Fibroblast of lung (primary cell): ENCODE results near the gene SLC24A1. TPM values are rescaled to one million over a fixed set of nuclear protein-coding genes. Genes with fewer than 3 reads are reported as not detected.

ENCODE experiments used
- DNase-seq, 2 donors: peaks; one replicate each; pipeline versions ENCODE4 v3.0.0 to v3.0.0-alpha.2; 2010; ENCODE audit warnings: low read depth in 2 of 2
- H2AFZ ChIP-seq: 2 replicates; pipeline ENCODE4 v1.5.1; 2012; ENCODE audit warnings: low read length, control low read depth, inconsistent platforms
- H3K27ac ChIP-seq: 2 replicates; pipeline ENCODE4 v1.5.1; 2011; ENCODE audit warnings: low read length, control low read depth; ENCODE audit not compliant: insufficient read depth
- H3K27me3 ChIP-seq: 2 replicates; pipeline ENCODE4 v1.5.1; 2011; ENCODE audit warnings: mild to moderate bottlenecking, low read length; ENCODE audit not compliant: control insufficient read depth, insufficient read depth
- H3K36me3 ChIP-seq: 2 replicates; pipeline ENCODE4 v1.5.1; 2011; ENCODE audit warnings: low read length; ENCODE audit not compliant: control insufficient read depth, insufficient read depth
- H3K4me1 ChIP-seq: 2 replicates; pipeline ENCODE4 v1.5.1; 2011; ENCODE audit warnings: low read length; ENCODE audit not compliant: control insufficient read depth, insufficient read depth; ENCODE audit errors: extremely low read depth
- H3K4me2 ChIP-seq: 2 replicates; pipeline ENCODE4 v1.5.1; 2011; ENCODE audit warnings: low read length, control low read depth; ENCODE audit not compliant: insufficient read depth; ENCODE audit errors: extremely low read depth
- H3K4me3 ChIP-seq, 4 experiments: fragments of 200-600 bp in 1 of 4; sonication (generic) in 1 of 4; replicated peaks in 1 of 4; 2 replicates each; pipeline ENCODE4 v1.5.1; 2011 to 2016; ENCODE audit warnings: low read length in 4 of 4, low read depth in 3 of 4, mild to moderate bottlenecking in 3 of 4, control low read depth in 2 of 4, inconsistent platforms in 1 of 4, mixed read lengths in 1 of 4; ENCODE audit not compliant: insufficient read depth in 1 of 4; ENCODE audit errors: control extremely low read depth in 1 of 4
- H3K79me2 ChIP-seq: 2 replicates; pipeline ENCODE4 v1.5.1; 2012; ENCODE audit warnings: mild to moderate bottlenecking, low read length, inconsistent platforms; ENCODE audit not compliant: control insufficient read depth, insufficient read depth
- H3K9ac ChIP-seq: 2 replicates; pipeline ENCODE4 v1.5.1; 2011; ENCODE audit warnings: mild to moderate bottlenecking, low read length, control low read depth; ENCODE audit not compliant: insufficient read depth
- H3K9me3 ChIP-seq: 2 replicates; pipeline ENCODE4 v1.5.1; 2012; ENCODE audit warnings: low read depth, low read length; ENCODE audit not compliant: control insufficient read depth, insufficient read depth
- H4K20me1 ChIP-seq: 2 replicates; pipeline ENCODE4 v1.5.1; 2011; ENCODE audit warnings: low read length; ENCODE audit not compliant: control insufficient read depth, insufficient read depth; ENCODE audit errors: extremely low read depth
- EZH2 ChIP-seq: IDR thresholded peaks from 2 replicates; pipeline ENCODE4 v1.5.1; 2012; ENCODE audit warnings: low read length, control low read depth, mild to moderate bottlenecking; ENCODE audit errors: missing control alignments
- polyA plus RNA-seq, 2 donors: library from polyadenylated mRNA; depleted of rRNA in 1 of 2; stranded (reverse) in 1 of 2; unstranded in 1 of 2; fragments of >200 nt; gene quantifications; 2 replicates each; pipeline ENCODE4 v1.2.1, GENCODE V29; 2011 to 2012; ENCODE audit warnings: missing spikeins in 1 of 2
- total RNA-seq: library from RNA; depleted of rRNA; stranded (reverse); fragments of >200 nt; gene quantifications from 2 replicates; pipeline ENCODE4 v1.2.1, GENCODE V29; 2014
- TF ChIP-seq, protein P1 (sequence below), 2 donors: IDR thresholded peaks in 1 of 2; conservative IDR thresholded peaks in 1 of 2; 1 replicate in 1 of 2; 2 replicates in 1 of 2; pipeline ENCODE4 v1.5.1; 2011 to 2012; ENCODE audit warnings: low read length in 2 of 2, control low read depth in 1 of 2, inconsistent platforms in 1 of 2, low read depth in 1 of 2, mild to moderate bottlenecking in 1 of 2

SLC24A1 gene
- total and polyA plus RNA-seq, 2 donors (not counting 1 experiment from before 2014, with no cell fraction given) = 4.5 to 7.9 TPM

DNA sequence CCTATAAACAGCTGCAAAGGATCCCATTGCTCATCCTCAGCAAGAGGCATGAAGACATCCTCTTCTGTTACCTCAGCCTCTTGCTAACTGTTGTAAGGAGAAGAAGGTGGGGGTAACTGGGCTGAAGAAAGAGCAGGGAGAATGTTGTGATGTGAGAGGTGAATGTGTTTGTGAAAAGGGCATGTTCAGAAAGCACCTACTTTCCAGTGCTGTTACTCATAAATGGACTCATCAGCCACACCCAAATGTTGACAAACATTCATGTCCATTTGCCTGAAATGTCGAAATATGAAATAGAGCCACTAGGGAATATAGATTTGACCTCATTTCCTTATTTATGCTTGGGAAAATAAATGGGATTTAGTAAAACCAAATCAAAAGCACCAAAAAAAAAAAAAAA, 12.6 kb downstream of the SLC24A1 start:
- H4K20me1 ChIP-seq = no peaks in the 10 kb centered on the region
- no peaks in the 10 kb centered on the region for H3K79me2 ChIP-seq
- no peak overlapping the region for H3K9ac ChIP-seq
- no peak overlapping the region for H3K4me2 ChIP-seq
- H3K27me3 ChIP-seq = no peaks in the 10 kb centered on the region
- H3K36me3 ChIP-seq = no peaks in the 10 kb centered on the region
- H2AFZ ChIP-seq = no peak overlapping the region
- no peak overlapping the region for H3K27ac ChIP-seq
- no peaks in the 10 kb centered on the region for H3K9me3 ChIP-seq
- no peak for DNase-seq
- no peak overlapping the region for H3K4me3 ChIP-seq
- no peak for TF ChIP-seq EZH2
- TF ChIP-seq, protein P1, sequence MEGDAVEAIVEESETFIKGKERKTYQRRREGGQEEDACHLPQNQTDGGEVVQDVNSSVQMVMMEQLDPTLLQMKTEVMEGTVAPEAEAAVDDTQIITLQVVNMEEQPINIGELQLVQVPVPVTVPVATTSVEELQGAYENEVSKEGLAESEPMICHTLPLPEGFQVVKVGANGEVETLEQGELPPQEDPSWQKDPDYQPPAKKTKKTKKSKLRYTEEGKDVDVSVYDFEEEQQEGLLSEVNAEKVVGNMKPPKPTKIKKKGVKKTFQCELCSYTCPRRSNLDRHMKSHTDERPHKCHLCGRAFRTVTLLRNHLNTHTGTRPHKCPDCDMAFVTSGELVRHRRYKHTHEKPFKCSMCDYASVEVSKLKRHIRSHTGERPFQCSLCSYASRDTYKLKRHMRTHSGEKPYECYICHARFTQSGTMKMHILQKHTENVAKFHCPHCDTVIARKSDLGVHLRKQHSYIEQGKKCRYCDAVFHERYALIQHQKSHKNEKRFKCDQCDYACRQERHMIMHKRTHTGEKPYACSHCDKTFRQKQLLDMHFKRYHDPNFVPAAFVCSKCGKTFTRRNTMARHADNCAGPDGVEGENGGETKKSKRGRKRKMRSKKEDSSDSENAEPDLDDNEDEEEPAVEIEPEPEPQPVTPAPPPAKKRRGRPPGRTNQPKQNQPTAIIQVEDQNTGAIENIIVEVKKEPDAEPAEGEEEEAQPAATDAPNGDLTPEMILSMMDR (conservative IDR thresholded peaks at IDR 0.05 in 1 of 2, IDR thresholded peaks at IDR 0.05 in 1 of 2; ENCODE audit: low read depth in 1 of 2, low read length in 2 of 2) = no peak
- H3K4me1 ChIP-seq = no peaks in the 10 kb centered on the region

GRCh38 chr15:65638109-65638508, 16.4 kb downstream of the SLC24A1 start:
- Histone ChIP-seq H3K9me3 (no peaks in the 10 kb centered on the region), H3K4me3 (no peak overlapping the region), H3K36me3 (no peaks in the 10 kb centered on the region), H3K4me1 (no peaks in the 10 kb centered on the region), H4K20me1 (no peaks in the 10 kb centered on the region), H2AFZ (no peak overlapping the region), H3K27me3 (no peaks in the 10 kb centered on the region), H3K4me2 (no peak overlapping the region), H3K9ac (no peak overlapping the region), H3K79me2 (no peaks in the 10 kb centered on the region), H3K27ac (no peak overlapping the region)
- DNase-seq = no peak
- TF ChIP-seq EZH2 = no peak
- TF ChIP-seq, protein P1 (conservative IDR thresholded peaks at IDR 0.05 in 1 of 2, IDR thresholded peaks at IDR 0.05 in 1 of 2; ENCODE audit: low read depth in 1 of 2, low read length in 2 of 2) = no peak

- Histone ChIP-seq H3K9ac (no peak overlapping the region), H4K20me1 (no peaks in the 10 kb centered on the region), H3K4me3 (peak overlapping the region in 1 of 4 experiments; percentile 6), H3K79me2 (no peaks in the 10 kb centered on the region), H3K36me3 (no peaks in the 10 kb centered on the region), H3K4me1 (no peaks in the 10 kb centered on the region), H3K27me3 (no peaks in the 10 kb centered on the region), H3K27ac (no peak overlapping the region), H3K4me2 (peak overlapping the region; percentile 72), H3K9me3 (no peaks in the 10 kb centered on the region), H2AFZ (peak overlapping the region; percentile 45)
- TF ChIP-seq, protein P1 (conservative IDR thresholded peaks at IDR 0.05 in 1 of 2, IDR thresholded peaks at IDR 0.05 in 1 of 2; ENCODE audit: low read depth in 1 of 2, low read length in 2 of 2) = peak; percentile 82
- TF ChIP-seq EZH2 = no peak
- DNase-seq = peak; percentile 76 to 86
Measured at GRCh38 chr15:65638681-65639089, 16.9 kb downstream of the SLC24A1 start.
